Chondrocyte (in vitro differentiated cells): ENCODE data around the gene AMMECR1L. TPM values are rescaled to one million over a fixed set of nuclear protein-coding genes. Genes with fewer than 3 reads are reported as not detected.
"Not testable (repeated sequence)": the region's sequence is repeated elsewhere in the genome, so short reads cannot be mapped to it uniquely, and the experiment has no call there.

ENCODE experiments used
- DNase-seq: peaks from one replicate; pipeline ENCODE4 v3.0.0; 2021; ENCODE audit warnings: mixed read lengths, low spot score
- H3K27ac Mint-ChIP-seq: one replicate; pipeline ENCODE4 v1.8.0; 2021; ENCODE audit warnings: mild to moderate bottlenecking, moderate library complexity, mixed read lengths; ENCODE audit not compliant: unreplicated experiment
- H3K27me3 Mint-ChIP-seq: 2 replicates; pipeline ENCODE4 v1.8.0; 2021; ENCODE audit warnings: low read depth, mixed read lengths
- H3K36me3 Mint-ChIP-seq: 2 replicates; pipeline ENCODE4 v1.8.0; 2021; ENCODE audit warnings: low read depth, mixed read lengths
- H3K4me1 Mint-ChIP-seq: 2 replicates; pipeline ENCODE4 v1.8.0; 2021; ENCODE audit warnings: low read depth, mild to moderate bottlenecking, mixed read lengths
- H3K4me3 Mint-ChIP-seq: one replicate; pipeline ENCODE4 v1.8.0; 2021; ENCODE audit warnings: mild to moderate bottlenecking, moderate library complexity, mixed read lengths; ENCODE audit not compliant: unreplicated experiment
- H3K9me3 Mint-ChIP-seq: 2 replicates; pipeline ENCODE4 v1.8.0; 2021; ENCODE audit warnings: low read depth, mixed read lengths
- CTCF ChIP-seq: fragments of 200-600 bp; sonication (generic); IDR thresholded peaks from 2 replicates; pipeline ENCODE4 v1.5.0; 2021; ENCODE audit warnings: antibody characterized with exemption, mild to moderate bottlenecking, moderate library complexity
- total RNA-seq: library from RNA; stranded (reverse); gene quantifications from 3 replicates; pipeline ENCODE4 v1.2.1, GENCODE V29; 2021

The AMMECR1L gene
- total RNA-seq, 1 donor from 2014 or later: 25.4 TPM

- DNase-seq: no peak
- no peak overlapping the region for H3K27ac Mint-ChIP-seq
- no peaks in the 10 kb centered on the region for H3K4me1 Mint-ChIP-seq
- H3K9me3 Mint-ChIP-seq: peaks cover 38% of the 10 kb centered on the region
- TF ChIP-seq CTCF: no peak
- peaks cover 2% of the 10 kb centered on the region for H3K36me3 Mint-ChIP-seq
- H3K27me3 Mint-ChIP-seq: peaks cover 18% of the 10 kb centered on the region
- no peak overlapping the region for H3K4me3 Mint-ChIP-seq
These were observed 65.6 kb downstream of the AMMECR1L start for GRCh38 chr2:127820080-127820668.

- no peak for DNase-seq
- Mint-ChIP-seq H3K27ac (no peak overlapping the region), H3K27me3 (peaks cover 16% of the 10 kb centered on the region), H3K4me3 (no peak overlapping the region), H3K4me1 (no peaks in the 10 kb centered on the region), H3K36me3 (peaks cover 2% of the 10 kb centered on the region), H3K9me3 (peaks cover 38% of the 10 kb centered on the region)
- no peak for TF ChIP-seq CTCF
These were observed 66.8 kb downstream of the AMMECR1L start for GRCh38 chr2:127818794-127819425.

- no peaks in the 10 kb centered on the region for H3K4me1 Mint-ChIP-seq
- peaks cover 38% of the 10 kb centered on the region for H3K9me3 Mint-ChIP-seq
- TF ChIP-seq CTCF: no peak
- peaks cover 16% of the 10 kb centered on the region for H3K27me3 Mint-ChIP-seq
- no peak overlapping the region for H3K27ac Mint-ChIP-seq
- H3K36me3 Mint-ChIP-seq: peaks cover 2% of the 10 kb centered on the region
- DNase-seq: no peak
- H3K4me3 Mint-ChIP-seq: no peak overlapping the region
These were observed 67.5 kb downstream of the AMMECR1L start for GRCh38 chr2:127818241-127818640.

GRCh38 chr2:127814677-127815076 lies 71.1 kb downstream of the AMMECR1L start:
- no peak for DNase-seq
- peaks cover 11% of the 10 kb centered on the region for H3K4me1 Mint-ChIP-seq
- no peak overlapping the region for H3K4me3 Mint-ChIP-seq
- no peak overlapping the region for H3K27ac Mint-ChIP-seq
- H3K27me3 Mint-ChIP-seq: peaks cover 16% of the 10 kb centered on the region
- no peaks in the 10 kb centered on the region for H3K36me3 Mint-ChIP-seq
- TF ChIP-seq CTCF: no peak
- peaks cover 14% of the 10 kb centered on the region for H3K9me3 Mint-ChIP-seq

GRCh38 chr2:127812441-127812840 lies 73.3 kb downstream of the AMMECR1L start:
- not testable (repeated sequence) for H3K9me3 Mint-ChIP-seq, H3K36me3 Mint-ChIP-seq, H3K27me3 Mint-ChIP-seq, H3K4me3 Mint-ChIP-seq, H3K27ac Mint-ChIP-seq, DNase-seq
- peaks cover 27% of the 10 kb centered on the region for H3K4me1 Mint-ChIP-seq

Other genes with a start within 250 kb of the AMMECR1L start
- not detected in 3 replicates for gene GPR17, start 239.8 kb downstream of the AMMECR1L start, total RNA-seq
- 75.3 to 173 TPM (median 171 TPM) in 3 replicates for gene LIMS2, start 210.4 kb downstream of the AMMECR1L start, total RNA-seq
- gene SFT2D3, start 184.5 kb downstream of the AMMECR1L start, total RNA-seq: 5.1 to 7.2 TPM (median 7.1 TPM) in 3 replicates
- gene WDR33, start 74.8 kb downstream of the AMMECR1L start, total RNA-seq: 33.3 to 45.6 TPM (median 37.2 TPM) in 3 replicates
- gene POLR2D, start 27.8 kb downstream of the AMMECR1L start, total RNA-seq: 26.2 to 30.1 TPM (median 29.4 TPM) in 3 replicates
- 17.1 to 23.1 TPM (median 18.9 TPM) in 3 replicates for gene SAP130, start 142.1 kb upstream of the AMMECR1L start, total RNA-seq
- gene UGGT1, start 205.2 kb upstream of the AMMECR1L start, total RNA-seq: 39.4 to 62.1 TPM (median 47.1 TPM) in 3 replicates